Measurements from ENCODE around the gene MPPED1. TPM values are rescaled to one million over a fixed set of nuclear protein-coding genes. Genes with fewer than 3 reads are reported as not detected.

MPPED1 gene
- total RNA-seq, 2 experiments from 2014 or later = not detected

- no peaks in the 10 kb centered on the region for H3K36me3 Mint-ChIP-seq
- no peak overlapping the region for H3K27ac Mint-ChIP-seq
- no peaks in the 10 kb centered on the region for H3K9me3 Mint-ChIP-seq
- H3K27me3 Mint-ChIP-seq = peaks cover 31% of the 10 kb centered on the region
- no peak for DNase-seq
- no peak overlapping the region for H3K4me3 Mint-ChIP-seq
- no peaks in the 10 kb centered on the region for H3K4me1 Mint-ChIP-seq
These were observed 117.0 kb downstream of the MPPED1 start for GRCh38 chr22:43528601-43529360.

- Mint-ChIP-seq H3K4me1 (no peaks in the 10 kb centered on the region), H3K36me3 (no peaks in the 10 kb centered on the region), H3K27ac (no peak overlapping the region), H3K27me3 (peaks cover 28% of the 10 kb centered on the region), H3K9me3 (no peaks in the 10 kb centered on the region), H3K4me3 (no peak overlapping the region)
- DNase-seq = no peak
These were observed 117.6 kb downstream of the MPPED1 start for GRCh38 chr22:43529461-43529860.

- DNase-seq = no peak
- H3K4me3 Mint-ChIP-seq = no peak overlapping the region
- no peaks in the 10 kb centered on the region for H3K9me3 Mint-ChIP-seq
These were observed 118.1 kb downstream of the MPPED1 start for GRCh38 chr22:43529934-43530333.

GRCh38 chr22:43530349-43531201 lies 118.8 kb downstream of the MPPED1 start:
- no peaks in the 10 kb centered on the region for H3K9me3 Mint-ChIP-seq
- H3K27me3 Mint-ChIP-seq = peaks cover 20% of the 10 kb centered on the region
- H3K4me1 Mint-ChIP-seq = no peaks in the 10 kb centered on the region
- no peak overlapping the region for H3K4me3 Mint-ChIP-seq
- DNase-seq = no peak
- H3K36me3 Mint-ChIP-seq = no peaks in the 10 kb centered on the region
- H3K27ac Mint-ChIP-seq = no peak overlapping the region

More at GRCh38 chr22:43529934-43530333, 118.1 kb downstream of the MPPED1 start:
- H3K36me3 Mint-ChIP-seq = no peaks in the 10 kb centered on the region
- no peaks in the 10 kb centered on the region for H3K4me1 Mint-ChIP-seq
- H3K27me3 Mint-ChIP-seq = peaks cover 27% of the 10 kb centered on the region
- H3K27ac Mint-ChIP-seq = no peak overlapping the region

GRCh38 chr22:43531651-43532050 lies 119.8 kb downstream of the MPPED1 start:
- DNase-seq = no peak
- Mint-ChIP-seq H3K4me3 (no peak overlapping the region), H3K27ac (no peak overlapping the region), H3K27me3 (peaks cover 11% of the 10 kb centered on the region), H3K4me1 (no peaks in the 10 kb centered on the region), H3K36me3 (no peaks in the 10 kb centered on the region), H3K9me3 (no peaks in the 10 kb centered on the region)

GRCh38 chr22:43532301-43533155 lies 120.7 kb downstream of the MPPED1 start:
- Mint-ChIP-seq H3K27me3 (peaks cover 11% of the 10 kb centered on the region), H3K9me3 (no peaks in the 10 kb centered on the region), H3K4me3 (no peak overlapping the region), H3K27ac (no peak overlapping the region), H3K4me1 (no peaks in the 10 kb centered on the region), H3K36me3 (no peaks in the 10 kb centered on the region)
- DNase-seq = no peak

GRCh38 chr22:43533156-43533530 lies 121.3 kb downstream of the MPPED1 start:
- H3K4me1 Mint-ChIP-seq = no peaks in the 10 kb centered on the region
- no peak overlapping the region for H3K27ac Mint-ChIP-seq
- DNase-seq = no peak
- no peaks in the 10 kb centered on the region for H3K9me3 Mint-ChIP-seq
- H3K36me3 Mint-ChIP-seq = no peaks in the 10 kb centered on the region
- H3K4me3 Mint-ChIP-seq = no peak overlapping the region
- peaks cover 9% of the 10 kb centered on the region for H3K27me3 Mint-ChIP-seq

GRCh38 chr22:43533656-43534428 lies 122.0 kb downstream of the MPPED1 start:
- Mint-ChIP-seq H3K36me3 (no peaks in the 10 kb centered on the region), H3K27me3 (peaks cover 11% of the 10 kb centered on the region), H3K4me3 (no peak overlapping the region), H3K4me1 (no peaks in the 10 kb centered on the region), H3K9me3 (no peaks in the 10 kb centered on the region), H3K27ac (no peak overlapping the region)
- no peak for DNase-seq

- no peaks in the 10 kb centered on the region for H3K4me1 Mint-ChIP-seq
- peaks cover 11% of the 10 kb centered on the region for H3K27me3 Mint-ChIP-seq
- H3K9me3 Mint-ChIP-seq = no peaks in the 10 kb centered on the region
- no peak overlapping the region for H3K27ac Mint-ChIP-seq
- H3K4me3 Mint-ChIP-seq = no peak overlapping the region
- no peak for DNase-seq
- no peaks in the 10 kb centered on the region for H3K36me3 Mint-ChIP-seq
These were observed 123.1 kb downstream of the MPPED1 start for GRCh38 chr22:43534916-43535315.

- H3K27ac Mint-ChIP-seq = no peak overlapping the region
- H3K36me3 Mint-ChIP-seq = no peaks in the 10 kb centered on the region
- H3K9me3 Mint-ChIP-seq = no peaks in the 10 kb centered on the region
- DNase-seq = no peak
- H3K4me1 Mint-ChIP-seq = no peaks in the 10 kb centered on the region
- no peak overlapping the region for H3K4me3 Mint-ChIP-seq
- peaks cover 7% of the 10 kb centered on the region for H3K27me3 Mint-ChIP-seq
These were observed 123.5 kb downstream of the MPPED1 start for GRCh38 chr22:43535336-43535735.

GRCh38 chr22:43535741-43536140 lies 123.9 kb downstream of the MPPED1 start:
- Mint-ChIP-seq H3K4me3 (no peak overlapping the region), H3K36me3 (no peaks in the 10 kb centered on the region), H3K9me3 (no peaks in the 10 kb centered on the region), H3K27me3 (peaks cover 5% of the 10 kb centered on the region), H3K4me1 (no peaks in the 10 kb centered on the region), H3K27ac (no peak overlapping the region)
- no peak for DNase-seq

- no peaks in the 10 kb centered on the region for H3K4me1 Mint-ChIP-seq
- no peaks in the 10 kb centered on the region for H3K9me3 Mint-ChIP-seq
- H3K4me3 Mint-ChIP-seq = no peak overlapping the region
- no peak overlapping the region for H3K27ac Mint-ChIP-seq
- DNase-seq = no peak
- H3K36me3 Mint-ChIP-seq = no peaks in the 10 kb centered on the region
- peaks cover 5% of the 10 kb centered on the region for H3K27me3 Mint-ChIP-seq
These were observed 125.3 kb downstream of the MPPED1 start for GRCh38 chr22:43537019-43537585.

GRCh38 chr22:43539572-43540528 lies 128.0 kb downstream of the MPPED1 start:
- Mint-ChIP-seq H3K4me1 (no peaks in the 10 kb centered on the region), H3K4me3 (no peak overlapping the region), H3K27ac (no peak overlapping the region), H3K27me3 (peaks cover 10% of the 10 kb centered on the region), H3K9me3 (no peaks in the 10 kb centered on the region), H3K36me3 (no peaks in the 10 kb centered on the region)
- DNase-seq = no peak
